SK-N-SH treated with all-trans-retinoic acid at 6 μM for 48 hours (cell line): ENCODE data around the gene JCAD.

Experiments used
- ATAC-seq: fragments of 200-7000 bp; cut with Tn5 transposase; 3 replicates; pipeline ENCODE4 v1.9.1; 2020; ENCODE audit warnings: mild to moderate bottlenecking, moderate library complexity
- ARNTL ChIP-seq: fragments of 450-650 bp; formaldehyde crosslinking; IDR thresholded peaks from 2 replicates; pipeline ENCODE4 v1.5.0; 2020; ENCODE audit warnings: low read depth, mild to moderate bottlenecking, moderate library complexity, borderline replicate concordance
- BACH2 ChIP-seq: fragments of 250-450 bp; sonication (Bioruptor Pico); IDR thresholded peaks from 2 replicates; pipeline ENCODE4 v1.9.0; 2021; ENCODE audit warnings: mild to moderate bottlenecking, borderline replicate concordance
- CSDC2 ChIP-seq: fragments of 250-450 bp; sonication (Bioruptor Pico); IDR thresholded peaks from 2 replicates; pipeline ENCODE4 v1.5.0; 2020; ENCODE audit warnings: mild to moderate bottlenecking, moderate library complexity
- ESRRG ChIP-seq: fragments of 250-450 bp; sonication (Bioruptor Pico); IDR thresholded peaks from 2 replicates; pipeline ENCODE4 v1.6.1; 2021; ENCODE audit warnings: mild to moderate bottlenecking
- GLIS3 ChIP-seq: fragments of 250-450 bp; sonication (Bioruptor Pico); IDR thresholded peaks from 2 replicates; pipeline ENCODE4 v1.5.0; 2020; ENCODE audit warnings: mild to moderate bottlenecking, moderate library complexity
- ISL1 ChIP-seq: fragments of 250-450 bp; sonication (Bioruptor Pico); IDR thresholded peaks from 2 replicates; pipeline ENCODE4 v2.1.2; 2022; ENCODE audit warnings: mild to moderate bottlenecking, moderate library complexity
- PPARA ChIP-seq: fragments of 250-450 bp; sonication (Bioruptor Pico); IDR thresholded peaks from 2 replicates; pipeline ENCODE4 v1.5.0; 2020; ENCODE audit warnings: mild to moderate bottlenecking, borderline replicate concordance
- RARB ChIP-seq: fragments of 250-450 bp; sonication (Bioruptor Pico); IDR thresholded peaks from 2 replicates; pipeline ENCODE4 v1.8.0; 2021; ENCODE audit warnings: mild to moderate bottlenecking, moderate library complexity
- SNAI2 ChIP-seq: fragments of 250-450 bp; sonication (Bioruptor Pico); IDR thresholded peaks from 2 replicates; pipeline ENCODE4 v1.5.0; 2020; ENCODE audit warnings: mild to moderate bottlenecking, moderate library complexity
- TOX ChIP-seq: fragments of 250-450 bp; sonication (Bioruptor Pico); IDR thresholded peaks from 2 replicates; pipeline ENCODE4 v1.8.0; 2021; ENCODE audit warnings: mild to moderate bottlenecking, moderate library complexity, borderline replicate concordance
- ZC3H10 ChIP-seq: fragments of 250-450 bp; sonication (Bioruptor Pico); IDR thresholded peaks from 2 replicates; pipeline ENCODE4 v1.5.1; 2021; ENCODE audit warnings: mild to moderate bottlenecking, moderate library complexity
- ZFP3 ChIP-seq: fragments of 250-450 bp; sonication (Bioruptor Pico); IDR thresholded peaks from 2 replicates; pipeline ENCODE4 v1.5.0; 2020; ENCODE audit warnings: mild to moderate bottlenecking, moderate library complexity
- ZFP30 ChIP-seq: fragments of 450-650 bp; formaldehyde crosslinking; IDR thresholded peaks from 2 replicates; pipeline ENCODE4 v1.5.0; 2022; ENCODE audit warnings: mild to moderate bottlenecking, moderate library complexity
- ZNF565 ChIP-seq: fragments of 450-650 bp; formaldehyde crosslinking; conservative IDR thresholded peaks from 2 replicates; pipeline ENCODE4 v1.5.0; 2020; ENCODE audit warnings: low read depth, mild to moderate bottlenecking, moderate library complexity
- ZNF70 ChIP-seq: fragments of 450-650 bp; formaldehyde crosslinking; IDR thresholded peaks from 2 replicates; pipeline ENCODE4 v1.5.0; 2020; ENCODE audit warnings: mild to moderate bottlenecking, moderate library complexity
- ZNF8 ChIP-seq: fragments of 450-650 bp; formaldehyde crosslinking; IDR thresholded peaks from 2 replicates; pipeline ENCODE4 v1.5.0; 2020; ENCODE audit warnings: mild to moderate bottlenecking, moderate library complexity
- TF ChIP-seq, protein P1 (sequence below): fragments of 250-450 bp; sonication (Bioruptor Pico); IDR thresholded peaks from 2 replicates; pipeline ENCODE4 v1.5.0; 2020; ENCODE audit warnings: mild to moderate bottlenecking, moderate library complexity
- TF ChIP-seq, protein P2 (sequence below): fragments of 250-450 bp; sonication (Bioruptor Pico); IDR thresholded peaks from 2 replicates; pipeline ENCODE4 v1.8.0; 2021; ENCODE audit warnings: low read depth, mild to moderate bottlenecking, moderate library complexity, borderline replicate concordance
- TF ChIP-seq, protein P3 (sequence below): fragments of 250-450 bp; sonication (Bioruptor Pico); IDR thresholded peaks from 2 replicates; pipeline ENCODE4 v1.5.1; 2021; ENCODE audit warnings: mild to moderate bottlenecking, moderate library complexity
- TF ChIP-seq, protein P4 (sequence below): fragments of 250-450 bp; sonication (Bioruptor Pico); IDR thresholded peaks from 2 replicates; pipeline ENCODE4 v1.5.1; 2020; ENCODE audit warnings: low read depth, mild to moderate bottlenecking, moderate library complexity

JCAD gene

DNA sequence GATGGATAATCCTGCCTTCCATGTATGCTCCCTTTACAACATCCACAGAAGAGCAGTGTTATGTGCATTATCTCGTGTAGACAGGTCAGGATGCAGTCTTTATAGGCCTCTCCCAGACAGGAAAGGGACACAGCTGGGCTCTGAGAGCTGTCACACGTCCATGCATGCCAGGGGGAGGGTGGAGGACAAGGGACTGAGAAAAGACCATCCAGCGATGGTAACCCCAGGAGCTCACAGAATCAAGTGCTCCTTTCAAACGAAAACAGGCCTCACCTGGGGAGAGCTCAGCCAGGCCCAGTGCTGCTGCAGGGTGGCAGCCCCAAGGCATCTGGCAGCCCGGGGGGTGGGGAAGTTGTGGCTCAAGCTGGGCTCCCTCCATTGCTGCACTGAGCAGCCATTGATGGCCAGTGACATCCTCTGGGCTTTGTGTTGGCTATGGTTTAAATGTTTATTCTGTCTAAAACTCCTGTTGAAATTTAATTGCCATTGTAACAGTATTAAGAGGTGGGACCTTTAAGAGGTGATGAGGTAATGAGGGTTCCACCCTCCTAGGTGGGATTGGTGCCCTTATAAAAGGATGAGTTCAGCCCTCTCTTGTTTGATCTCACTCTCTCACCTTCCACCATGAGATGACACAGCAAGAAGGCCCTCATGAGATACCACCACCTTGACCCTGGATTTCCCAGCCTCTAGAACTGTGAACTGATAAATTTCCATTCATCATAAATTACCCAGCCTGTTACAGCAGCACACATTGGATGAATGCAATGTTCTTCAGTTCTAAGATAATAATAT, 15.7 kb downstream of the JCAD start:
- no peak for TF ChIP-seq RARB (CRISPR knock-in tag)
- TF ChIP-seq ISL1 (CRISPR knock-in tag), result no peak
- TF ChIP-seq, protein P1, sequence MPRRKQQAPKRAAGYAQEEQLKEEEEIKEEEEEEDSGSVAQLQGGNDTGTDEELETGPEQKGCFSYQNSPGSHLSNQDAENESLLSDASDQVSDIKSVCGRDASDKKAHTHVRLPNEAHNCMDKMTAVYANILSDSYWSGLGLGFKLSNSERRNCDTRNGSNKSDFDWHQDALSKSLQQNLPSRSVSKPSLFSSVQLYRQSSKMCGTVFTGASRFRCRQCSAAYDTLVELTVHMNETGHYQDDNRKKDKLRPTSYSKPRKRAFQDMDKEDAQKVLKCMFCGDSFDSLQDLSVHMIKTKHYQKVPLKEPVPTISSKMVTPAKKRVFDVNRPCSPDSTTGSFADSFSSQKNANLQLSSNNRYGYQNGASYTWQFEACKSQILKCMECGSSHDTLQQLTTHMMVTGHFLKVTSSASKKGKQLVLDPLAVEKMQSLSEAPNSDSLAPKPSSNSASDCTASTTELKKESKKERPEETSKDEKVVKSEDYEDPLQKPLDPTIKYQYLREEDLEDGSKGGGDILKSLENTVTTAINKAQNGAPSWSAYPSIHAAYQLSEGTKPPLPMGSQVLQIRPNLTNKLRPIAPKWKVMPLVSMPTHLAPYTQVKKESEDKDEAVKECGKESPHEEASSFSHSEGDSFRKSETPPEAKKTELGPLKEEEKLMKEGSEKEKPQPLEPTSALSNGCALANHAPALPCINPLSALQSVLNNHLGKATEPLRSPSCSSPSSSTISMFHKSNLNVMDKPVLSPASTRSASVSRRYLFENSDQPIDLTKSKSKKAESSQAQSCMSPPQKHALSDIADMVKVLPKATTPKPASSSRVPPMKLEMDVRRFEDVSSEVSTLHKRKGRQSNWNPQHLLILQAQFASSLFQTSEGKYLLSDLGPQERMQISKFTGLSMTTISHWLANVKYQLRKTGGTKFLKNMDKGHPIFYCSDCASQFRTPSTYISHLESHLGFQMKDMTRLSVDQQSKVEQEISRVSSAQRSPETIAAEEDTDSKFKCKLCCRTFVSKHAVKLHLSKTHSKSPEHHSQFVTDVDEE, result no peak
- TF ChIP-seq ZNF8 (CRISPR knock-in tag), result no peak
- TF ChIP-seq BACH2 (CRISPR knock-in tag), result no peak
- no peak for TF ChIP-seq GLIS3 (CRISPR knock-in tag)
- TF ChIP-seq SNAI2, result no peak
- TF ChIP-seq ESRRG (CRISPR knock-in tag), result no peak
- TF ChIP-seq ZNF70 (CRISPR knock-in tag), result no peak
- no peak for TF ChIP-seq ARNTL
- no peak for TF ChIP-seq CSDC2 (CRISPR knock-in tag)
- TF ChIP-seq, protein P2, sequence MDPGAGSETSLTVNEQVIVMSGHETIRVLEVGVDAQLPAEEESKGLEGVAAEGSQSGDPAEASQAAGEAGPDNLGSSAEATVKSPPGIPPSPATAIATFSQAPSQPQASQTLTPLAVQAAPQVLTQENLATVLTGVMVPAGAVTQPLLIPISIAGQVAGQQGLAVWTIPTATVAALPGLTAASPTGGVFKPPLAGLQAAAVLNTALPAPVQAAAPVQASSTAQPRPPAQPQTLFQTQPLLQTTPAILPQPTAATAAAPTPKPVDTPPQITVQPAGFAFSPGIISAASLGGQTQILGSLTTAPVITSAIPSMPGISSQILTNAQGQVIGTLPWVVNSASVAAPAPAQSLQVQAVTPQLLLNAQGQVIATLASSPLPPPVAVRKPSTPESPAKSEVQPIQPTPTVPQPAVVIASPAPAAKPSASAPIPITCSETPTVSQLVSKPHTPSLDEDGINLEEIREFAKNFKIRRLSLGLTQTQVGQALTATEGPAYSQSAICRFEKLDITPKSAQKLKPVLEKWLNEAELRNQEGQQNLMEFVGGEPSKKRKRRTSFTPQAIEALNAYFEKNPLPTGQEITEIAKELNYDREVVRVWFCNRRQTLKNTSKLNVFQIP (CRISPR knock-in tag), result no peak
- no peak for TF ChIP-seq PPARA (CRISPR knock-in tag)
- no peak for TF ChIP-seq ZFP30 (CRISPR knock-in tag)
- no peak for TF ChIP-seq TOX
- TF ChIP-seq, protein P3, sequence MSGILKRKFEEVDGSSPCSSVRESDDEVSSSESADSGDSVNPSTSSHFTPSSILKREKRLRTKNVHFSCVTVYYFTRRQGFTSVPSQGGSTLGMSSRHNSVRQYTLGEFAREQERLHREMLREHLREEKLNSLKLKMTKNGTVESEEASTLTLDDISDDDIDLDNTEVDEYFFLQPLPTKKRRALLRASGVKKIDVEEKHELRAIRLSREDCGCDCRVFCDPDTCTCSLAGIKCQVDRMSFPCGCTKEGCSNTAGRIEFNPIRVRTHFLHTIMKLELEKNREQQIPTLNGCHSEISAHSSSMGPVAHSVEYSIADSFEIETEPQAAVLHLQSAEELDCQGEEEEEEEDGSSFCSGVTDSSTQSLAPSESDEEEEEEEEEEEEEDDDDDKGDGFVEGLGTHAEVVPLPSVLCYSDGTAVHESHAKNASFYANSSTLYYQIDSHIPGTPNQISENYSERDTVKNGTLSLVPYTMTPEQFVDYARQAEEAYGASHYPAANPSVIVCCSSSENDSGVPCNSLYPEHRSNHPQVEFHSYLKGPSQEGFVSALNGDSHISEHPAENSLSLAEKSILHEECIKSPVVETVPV (CRISPR knock-in tag), result no peak
- TF ChIP-seq, protein P4, sequence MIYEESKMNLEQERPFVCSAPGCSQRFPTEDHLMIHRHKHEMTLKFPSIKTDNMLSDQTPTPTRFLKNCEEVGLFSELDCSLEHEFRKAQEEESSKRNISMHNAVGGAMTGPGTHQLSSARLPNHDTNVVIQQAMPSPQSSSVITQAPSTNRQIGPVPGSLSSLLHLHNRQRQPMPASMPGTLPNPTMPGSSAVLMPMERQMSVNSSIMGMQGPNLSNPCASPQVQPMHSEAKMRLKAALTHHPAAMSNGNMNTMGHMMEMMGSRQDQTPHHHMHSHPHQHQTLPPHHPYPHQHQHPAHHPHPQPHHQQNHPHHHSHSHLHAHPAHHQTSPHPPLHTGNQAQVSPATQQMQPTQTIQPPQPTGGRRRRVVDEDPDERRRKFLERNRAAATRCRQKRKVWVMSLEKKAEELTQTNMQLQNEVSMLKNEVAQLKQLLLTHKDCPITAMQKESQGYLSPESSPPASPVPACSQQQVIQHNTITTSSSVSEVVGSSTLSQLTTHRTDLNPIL, result no peak
- no peak for TF ChIP-seq ZC3H10 (CRISPR knock-in tag)
- TF ChIP-seq ZFP3 (CRISPR knock-in tag), result no peak
- ATAC-seq, result no peak

DNA sequence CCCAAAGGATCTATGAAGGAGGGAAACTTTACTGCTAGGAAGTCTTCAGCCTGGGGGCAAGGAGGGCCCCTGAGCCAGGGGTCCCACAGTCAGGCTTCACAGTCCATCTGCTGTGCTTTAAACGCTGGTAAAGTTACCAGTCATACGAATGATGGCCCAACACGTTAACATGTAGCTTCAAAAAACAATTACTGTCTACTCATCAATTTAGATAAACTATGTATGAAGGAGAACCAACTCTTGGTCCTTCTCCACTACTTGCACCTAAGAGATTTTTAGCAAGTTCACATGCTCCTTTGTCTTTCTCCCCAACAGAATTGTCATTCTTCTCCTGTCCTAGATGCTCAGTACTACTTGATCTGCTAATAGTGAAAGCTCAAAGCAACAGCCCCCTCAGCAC, 16.6 kb downstream of the JCAD start:
- no peak for ATAC-seq
- TF ChIP-seq, protein P3 (CRISPR knock-in tag), result no peak
- TF ChIP-seq, protein P1, result no peak
- TF ChIP-seq ZNF565 (CRISPR knock-in tag), result no peak
- no peak for TF ChIP-seq PPARA (CRISPR knock-in tag)
- no peak for TF ChIP-seq SNAI2
- no peak for TF ChIP-seq ZNF8 (CRISPR knock-in tag)
- TF ChIP-seq, protein P2 (CRISPR knock-in tag), result no peak
- TF ChIP-seq CSDC2 (CRISPR knock-in tag), result no peak
- no peak for TF ChIP-seq ZNF70 (CRISPR knock-in tag)
